GM21390 (cell line): Measurements from ENCODE around the gene GAL3ST2.
"Not testable (repeated sequence)": the region's sequence is repeated elsewhere in the genome, so short reads cannot be mapped to it uniquely, and the experiment has no call there.

Experiments used
- ATAC-seq: cut with Tn5 transposase; IDR thresholded peaks from one replicate; pipeline ENCODE4 v1.9.1; 2021; ENCODE audit not compliant: unreplicated experiment

The GAL3ST2 gene

DNA sequence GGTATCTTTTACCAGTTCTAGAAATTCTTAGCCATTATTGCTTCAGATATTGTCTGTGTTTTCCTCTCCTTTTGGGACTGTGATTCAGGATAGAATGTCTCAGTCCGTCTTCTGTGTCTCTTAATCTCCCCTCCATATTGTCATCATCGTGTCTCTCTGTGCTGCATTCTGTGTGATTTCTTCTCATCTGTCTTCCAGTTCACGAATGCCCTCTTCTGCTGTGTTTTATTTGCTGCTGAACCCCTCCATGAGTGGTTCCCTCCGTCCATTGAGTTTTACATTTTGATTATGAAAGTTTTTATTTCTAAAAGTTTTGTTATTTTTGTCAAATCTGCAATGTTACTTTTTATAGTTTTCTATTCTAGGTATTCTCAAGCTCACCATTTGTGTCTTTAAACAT is 30.5 kb upstream of the GAL3ST2 start:
- ATAC-seq = no peak

- no peak for ATAC-seq
These were observed 28.0 kb upstream of the GAL3ST2 start for GRCh38 chr2:241748468-241749256.

GRCh38 chr2:241750076-241750840 is 26.4 kb upstream of the GAL3ST2 start:
- ATAC-seq = no peak

DNA sequence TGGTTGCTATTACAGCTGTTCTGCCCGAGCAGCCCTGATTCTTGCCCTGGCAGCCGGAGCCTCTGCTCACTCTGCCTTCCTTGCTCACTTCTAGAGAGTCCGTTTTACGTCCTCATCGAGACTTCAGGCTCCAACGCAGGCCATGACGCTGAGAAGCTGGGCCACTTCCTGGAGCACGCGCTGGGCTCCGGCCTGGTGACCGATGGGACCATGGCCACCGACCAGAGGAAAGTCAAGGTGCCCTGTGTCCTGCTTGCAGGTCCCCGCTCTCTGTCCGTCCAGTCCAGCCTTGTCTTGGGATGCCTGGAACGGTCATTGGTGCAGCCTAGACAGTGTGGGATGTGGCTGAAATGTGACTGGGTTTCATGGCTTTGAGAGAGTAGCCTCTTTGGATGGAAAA is 25.5 kb upstream of the GAL3ST2 start:
- ATAC-seq = no peak

DNA sequence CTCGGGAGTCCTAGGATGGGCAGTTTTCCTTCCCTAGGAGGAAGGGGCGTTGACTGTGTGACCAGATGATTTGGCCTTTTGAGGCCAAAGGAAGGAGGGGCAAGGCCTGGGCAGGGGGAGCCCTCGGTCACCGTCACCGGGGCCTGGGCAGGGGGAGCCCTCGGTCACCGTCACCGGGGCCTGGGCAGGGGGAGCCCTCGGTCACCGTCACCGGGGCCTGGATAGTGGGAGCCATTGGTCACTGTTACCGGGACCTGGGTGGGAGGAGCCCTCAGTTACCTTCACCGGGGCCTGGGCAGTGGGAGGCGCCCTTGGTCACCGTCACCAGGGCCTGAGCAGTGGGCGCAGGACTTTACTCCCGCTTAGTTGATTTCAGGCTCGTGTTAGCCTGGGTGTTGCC is 24.8 kb upstream of the GAL3ST2 start:
- no peak for ATAC-seq

DNA sequence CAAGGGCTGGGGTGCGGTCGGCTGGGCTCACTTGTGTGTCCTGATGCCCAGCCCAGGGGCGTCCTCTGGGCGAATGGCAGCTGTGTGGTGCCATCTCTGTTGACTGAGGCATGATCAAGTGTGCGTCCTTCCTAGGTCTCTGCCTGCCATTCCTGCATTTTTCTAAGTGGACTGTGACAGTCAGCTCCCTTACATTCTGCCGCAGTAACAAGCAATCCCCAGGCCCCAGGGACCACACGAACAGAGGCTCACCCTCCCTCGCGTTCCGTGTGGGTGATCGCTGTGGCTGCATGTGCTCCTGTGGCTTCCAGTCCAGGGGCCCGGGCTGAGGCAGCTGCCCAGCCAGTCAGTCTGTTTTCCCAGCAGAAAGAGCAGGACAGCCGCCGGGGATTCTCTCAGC is 24.4 kb upstream of the GAL3ST2 start:
- no peak for ATAC-seq

DNA sequence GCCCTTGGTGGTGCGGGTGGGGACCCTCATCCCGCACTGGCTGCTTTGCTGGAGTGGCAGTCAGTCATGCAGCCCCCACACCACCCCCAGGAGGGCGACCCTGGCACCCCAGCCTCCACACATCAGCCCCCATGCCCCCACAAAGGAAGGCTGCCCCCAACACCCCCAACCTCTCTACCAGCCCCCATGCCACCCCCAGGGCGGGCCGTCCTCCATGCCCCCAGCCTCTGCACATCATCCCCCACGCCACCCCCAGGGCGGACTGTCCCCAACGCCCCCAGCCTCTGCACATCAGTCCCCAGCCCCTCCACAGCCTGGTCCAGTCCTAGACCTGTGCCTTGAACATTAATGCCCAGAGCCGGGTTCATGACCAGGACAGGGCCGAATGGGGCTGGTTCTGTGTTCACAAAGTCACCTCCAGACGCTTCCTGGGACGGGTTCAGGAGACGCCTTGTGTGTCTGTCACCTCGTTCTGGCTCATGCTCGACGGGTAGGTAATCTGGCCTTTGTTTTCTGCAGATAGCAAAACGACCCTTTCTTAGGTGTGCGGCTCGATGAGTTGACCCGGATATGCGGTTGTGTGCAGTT is 23.8 kb upstream of the GAL3ST2 start:
- ATAC-seq = no peak

- ATAC-seq = no peak
These were observed 23.1 kb upstream of the GAL3ST2 start for GRCh38 chr2:241753493-241753892.

- no peak for ATAC-seq
These were observed 22.6 kb upstream of the GAL3ST2 start for GRCh38 chr2:241754042-241754441.

GRCh38 chr2:241755166-241755565 is 21.5 kb upstream of the GAL3ST2 start:
- ATAC-seq = no peak

DNA sequence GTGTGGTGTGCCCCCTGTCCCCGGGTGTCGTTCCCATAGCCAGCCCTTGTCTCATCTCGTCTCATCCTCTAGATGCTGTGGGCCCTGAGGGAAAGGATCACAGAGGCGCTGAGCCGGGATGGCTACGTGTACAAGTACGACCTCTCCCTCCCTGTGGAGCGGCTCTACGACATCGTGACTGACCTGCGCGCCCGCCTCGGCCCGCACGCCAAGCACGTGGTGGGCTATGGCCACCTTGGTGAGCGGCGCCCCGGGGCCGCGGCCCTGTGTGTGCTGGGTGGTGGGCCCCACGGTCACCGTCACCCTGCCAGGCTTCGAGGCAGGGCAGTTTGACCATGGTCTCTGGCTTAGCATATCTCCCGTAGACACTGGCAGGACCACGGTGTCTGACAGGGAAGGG is 20.8 kb upstream of the GAL3ST2 start:
- ATAC-seq = no peak

DNA sequence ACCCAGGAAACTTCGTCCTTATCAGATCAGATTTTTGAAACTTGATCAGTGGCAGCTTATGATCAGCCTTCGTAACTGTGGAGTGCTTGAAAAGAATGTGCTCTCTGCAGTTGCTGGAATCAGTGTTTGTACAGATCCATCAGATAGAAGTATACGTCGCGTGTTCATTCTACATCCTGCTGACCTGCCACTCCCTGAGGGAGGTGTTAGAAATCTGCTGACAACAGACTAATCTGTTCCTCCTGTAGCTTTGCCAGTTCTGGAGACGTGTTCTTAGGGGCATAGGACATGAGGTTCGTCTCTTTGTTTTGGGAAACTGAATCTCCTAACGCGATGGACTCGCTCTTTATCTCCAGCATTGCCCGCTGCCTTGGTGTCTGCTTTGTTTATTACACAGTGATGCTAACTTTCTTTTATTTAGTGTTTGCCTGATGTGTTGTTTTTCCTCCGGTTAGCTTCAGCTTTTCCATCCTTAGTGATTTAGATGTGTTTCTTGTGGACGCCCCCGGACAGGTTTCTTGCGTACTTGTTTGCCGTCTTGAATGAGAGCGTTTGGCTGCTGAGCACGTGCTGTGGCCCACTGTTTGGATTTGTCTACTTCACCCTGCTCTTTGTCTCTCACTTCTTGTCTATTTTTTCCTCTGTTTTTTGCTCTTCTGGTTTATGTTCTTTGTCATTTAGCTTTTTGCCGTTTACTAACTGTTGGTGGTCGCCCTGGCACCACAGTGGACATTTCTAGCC is 17.4 kb upstream of the GAL3ST2 start:
- no peak for ATAC-seq

DNA sequence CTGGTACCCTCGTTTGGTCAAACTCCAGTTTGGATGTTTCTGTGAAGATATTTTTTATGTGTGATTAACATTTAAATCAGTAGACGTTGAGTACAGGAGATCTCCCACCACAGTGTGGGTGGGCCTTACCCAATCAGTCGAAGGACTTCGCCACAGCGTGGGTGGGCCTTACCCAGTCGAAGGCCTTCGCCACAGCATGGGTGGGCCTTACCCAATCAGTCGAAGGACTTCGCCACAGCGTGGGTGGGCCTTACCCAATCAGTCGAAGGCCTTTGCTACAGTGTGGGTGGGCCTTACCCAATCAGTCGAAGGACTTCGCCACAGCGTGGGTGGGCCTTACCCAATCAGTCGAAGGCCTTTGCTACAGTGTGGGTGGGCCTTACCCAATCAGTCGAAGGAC is 16.7 kb upstream of the GAL3ST2 start:
- not testable (repeated sequence) for ATAC-seq

DNA sequence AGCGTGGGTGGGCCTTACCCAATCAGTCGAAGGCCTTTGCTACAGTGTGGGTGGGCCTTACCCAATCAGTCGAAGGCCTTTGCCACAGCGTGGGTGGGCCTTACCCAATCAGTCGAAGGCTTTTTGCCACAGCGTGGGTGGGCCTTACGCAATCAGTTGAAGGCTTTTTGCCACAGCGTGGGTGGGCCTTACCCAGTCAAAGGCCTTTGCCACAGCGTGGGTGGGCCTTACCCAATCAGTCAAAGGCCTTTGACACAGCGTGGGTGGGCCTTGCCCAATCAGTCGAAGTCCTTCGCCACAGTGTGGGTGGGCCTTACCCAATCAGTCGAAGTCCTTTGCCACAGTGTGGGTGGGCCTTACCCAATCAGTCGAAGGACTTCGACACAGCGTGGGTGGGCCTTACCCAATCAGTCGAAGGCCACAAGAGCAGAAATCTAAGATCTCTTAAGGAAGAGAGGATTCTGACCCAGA is 16.3 kb upstream of the GAL3ST2 start:
- ATAC-seq = no peak

DNA sequence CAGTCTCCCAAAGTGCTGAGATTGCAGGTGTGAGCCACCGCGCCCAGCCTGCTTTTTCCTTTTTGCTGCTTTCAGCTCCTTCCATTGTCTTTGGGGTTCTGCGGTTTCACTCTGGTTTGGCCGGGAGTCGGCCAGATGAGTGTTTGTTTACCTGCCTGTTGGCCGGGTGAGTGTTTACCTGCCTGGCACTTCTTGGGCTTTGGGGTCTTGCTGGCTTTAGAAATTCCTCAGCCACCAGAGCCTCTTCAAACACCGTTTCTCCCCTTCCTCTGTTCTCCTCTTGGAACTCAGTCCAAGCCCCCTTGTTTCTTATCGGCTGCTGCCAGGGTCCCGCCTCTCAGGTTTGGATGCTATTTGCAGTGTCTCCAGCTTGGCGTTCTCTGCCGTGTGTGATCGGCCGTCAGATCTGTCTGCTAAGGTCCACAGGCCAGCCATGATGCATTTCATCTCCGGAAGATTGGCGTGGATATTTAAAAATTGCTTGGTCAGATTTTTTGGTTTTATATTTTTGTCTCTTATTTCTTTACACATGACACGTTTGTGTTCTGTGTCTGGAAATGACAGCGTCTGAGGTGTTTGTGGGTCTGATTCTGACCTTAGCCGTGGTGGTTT is 14.2 kb upstream of the GAL3ST2 start:
- ATAC-seq = no peak

- no peak for ATAC-seq
These were observed 13.7 kb upstream of the GAL3ST2 start for GRCh38 chr2:241762933-241763369.

DNA sequence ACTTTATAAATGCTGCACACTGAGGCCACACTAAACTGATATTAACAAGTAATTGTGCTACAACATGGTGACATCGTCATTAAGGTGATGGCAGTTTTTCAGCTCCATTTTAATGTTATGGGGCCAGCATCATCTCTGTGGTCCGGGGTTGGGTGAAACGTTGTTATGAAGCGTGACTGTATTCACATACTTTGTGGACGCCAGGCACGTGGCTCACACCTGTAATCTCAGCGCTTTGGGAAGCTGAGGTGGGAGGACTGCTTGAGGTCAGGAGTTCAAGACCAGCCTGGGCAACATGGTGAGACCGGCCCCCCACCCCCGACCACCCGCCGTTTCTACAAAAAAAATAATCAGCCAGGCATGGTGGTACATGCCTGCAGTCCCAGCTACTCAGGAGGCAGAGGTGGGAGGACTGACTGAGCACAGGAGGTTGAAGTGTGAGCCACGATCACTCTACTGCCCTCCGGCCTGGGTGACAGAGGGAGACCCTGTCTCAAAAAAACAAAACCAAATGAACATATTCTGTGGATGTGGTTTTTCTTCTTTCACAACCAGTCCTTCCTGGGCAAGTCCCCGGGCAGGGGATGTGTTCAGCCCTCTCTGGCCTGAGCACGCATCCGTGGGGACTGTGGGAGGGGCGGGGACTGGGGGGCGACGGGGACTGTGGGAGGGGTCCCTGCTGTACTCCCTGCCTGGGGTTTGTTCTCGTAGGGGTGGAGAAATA is 12.9 kb upstream of the GAL3ST2 start:
- no peak for ATAC-seq

DNA sequence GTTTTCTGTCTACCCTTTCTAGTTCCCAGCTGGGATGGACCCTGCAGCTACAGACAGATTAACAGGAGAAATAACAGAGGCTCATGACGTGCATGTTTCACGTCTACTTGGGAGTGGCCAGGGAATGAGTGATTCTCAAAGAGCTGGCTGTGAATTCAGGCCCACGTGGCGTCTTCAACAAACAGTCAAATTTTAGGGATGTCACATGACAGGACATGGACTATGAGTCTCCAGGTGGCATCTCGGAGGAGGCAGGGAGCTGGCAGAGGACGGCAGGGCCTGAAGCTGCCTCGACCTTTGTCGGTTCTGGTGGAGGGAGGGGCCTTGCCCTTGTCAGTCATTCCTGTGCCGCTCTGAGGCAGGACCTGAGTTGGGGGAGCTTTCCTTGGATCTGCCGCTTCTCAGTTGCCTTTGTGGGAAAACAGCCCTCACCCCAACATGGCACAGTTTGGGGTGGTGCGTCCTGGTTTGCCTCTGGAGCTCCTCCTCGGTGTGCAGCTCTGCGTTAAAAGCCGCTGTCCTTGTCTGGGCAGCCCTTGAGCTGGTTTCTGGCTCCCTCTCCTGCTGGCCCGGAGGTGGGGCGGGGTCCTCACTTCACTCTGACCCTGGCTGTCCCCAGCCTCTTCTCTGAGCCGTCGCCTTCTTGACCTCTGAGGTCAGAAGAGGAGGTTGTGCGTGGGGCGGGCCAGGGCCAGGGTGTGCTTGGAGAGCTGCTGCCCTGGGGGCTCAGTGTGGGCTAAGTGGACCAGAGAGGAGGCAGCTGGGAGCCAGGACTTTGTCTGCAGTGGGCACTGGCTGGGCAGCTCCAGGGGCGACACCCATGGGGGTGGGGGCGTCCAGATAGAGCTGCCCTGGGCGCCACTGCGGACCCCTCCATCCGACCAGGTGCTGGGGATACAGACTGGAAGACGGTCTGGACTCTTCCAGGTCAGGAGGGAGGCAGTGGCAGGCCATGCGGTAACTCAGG is 12.1 kb upstream of the GAL3ST2 start:
- no peak for ATAC-seq
